GM12801 (cell line): ENCODE data around the gene AGPAT3.

Source experiments
- TF ChIP-seq, protein P1 (sequence below): IDR thresholded peaks from one replicate; pipeline ENCODE4 v1.5.1; 2011; ENCODE audit warnings: control low read depth; ENCODE audit not compliant: insufficient read length; ENCODE audit errors: extremely low read depth

The AGPAT3 gene

DNA sequence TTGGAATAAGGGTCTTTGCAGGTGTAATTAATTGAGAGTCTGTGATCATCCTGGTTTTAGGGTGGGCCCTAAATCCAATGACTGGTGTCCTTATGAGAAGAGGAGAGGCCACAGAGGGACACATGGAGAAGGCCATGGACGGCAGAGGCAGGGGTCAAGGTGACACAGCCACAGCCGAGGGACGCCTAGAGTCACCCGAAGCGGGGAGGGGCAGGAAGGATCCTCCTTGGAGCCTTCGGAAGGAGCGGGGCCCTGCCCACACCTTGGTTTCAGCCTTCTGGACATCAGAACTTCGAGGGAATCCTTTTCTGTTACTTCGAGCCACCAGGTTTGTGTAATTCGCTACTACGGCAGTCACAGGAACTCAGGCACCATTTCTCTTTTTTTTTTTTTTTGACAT lies 44.6 kb upstream of the AGPAT3 start:
- TF ChIP-seq, protein P1, sequence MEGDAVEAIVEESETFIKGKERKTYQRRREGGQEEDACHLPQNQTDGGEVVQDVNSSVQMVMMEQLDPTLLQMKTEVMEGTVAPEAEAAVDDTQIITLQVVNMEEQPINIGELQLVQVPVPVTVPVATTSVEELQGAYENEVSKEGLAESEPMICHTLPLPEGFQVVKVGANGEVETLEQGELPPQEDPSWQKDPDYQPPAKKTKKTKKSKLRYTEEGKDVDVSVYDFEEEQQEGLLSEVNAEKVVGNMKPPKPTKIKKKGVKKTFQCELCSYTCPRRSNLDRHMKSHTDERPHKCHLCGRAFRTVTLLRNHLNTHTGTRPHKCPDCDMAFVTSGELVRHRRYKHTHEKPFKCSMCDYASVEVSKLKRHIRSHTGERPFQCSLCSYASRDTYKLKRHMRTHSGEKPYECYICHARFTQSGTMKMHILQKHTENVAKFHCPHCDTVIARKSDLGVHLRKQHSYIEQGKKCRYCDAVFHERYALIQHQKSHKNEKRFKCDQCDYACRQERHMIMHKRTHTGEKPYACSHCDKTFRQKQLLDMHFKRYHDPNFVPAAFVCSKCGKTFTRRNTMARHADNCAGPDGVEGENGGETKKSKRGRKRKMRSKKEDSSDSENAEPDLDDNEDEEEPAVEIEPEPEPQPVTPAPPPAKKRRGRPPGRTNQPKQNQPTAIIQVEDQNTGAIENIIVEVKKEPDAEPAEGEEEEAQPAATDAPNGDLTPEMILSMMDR, result no peak

DNA sequence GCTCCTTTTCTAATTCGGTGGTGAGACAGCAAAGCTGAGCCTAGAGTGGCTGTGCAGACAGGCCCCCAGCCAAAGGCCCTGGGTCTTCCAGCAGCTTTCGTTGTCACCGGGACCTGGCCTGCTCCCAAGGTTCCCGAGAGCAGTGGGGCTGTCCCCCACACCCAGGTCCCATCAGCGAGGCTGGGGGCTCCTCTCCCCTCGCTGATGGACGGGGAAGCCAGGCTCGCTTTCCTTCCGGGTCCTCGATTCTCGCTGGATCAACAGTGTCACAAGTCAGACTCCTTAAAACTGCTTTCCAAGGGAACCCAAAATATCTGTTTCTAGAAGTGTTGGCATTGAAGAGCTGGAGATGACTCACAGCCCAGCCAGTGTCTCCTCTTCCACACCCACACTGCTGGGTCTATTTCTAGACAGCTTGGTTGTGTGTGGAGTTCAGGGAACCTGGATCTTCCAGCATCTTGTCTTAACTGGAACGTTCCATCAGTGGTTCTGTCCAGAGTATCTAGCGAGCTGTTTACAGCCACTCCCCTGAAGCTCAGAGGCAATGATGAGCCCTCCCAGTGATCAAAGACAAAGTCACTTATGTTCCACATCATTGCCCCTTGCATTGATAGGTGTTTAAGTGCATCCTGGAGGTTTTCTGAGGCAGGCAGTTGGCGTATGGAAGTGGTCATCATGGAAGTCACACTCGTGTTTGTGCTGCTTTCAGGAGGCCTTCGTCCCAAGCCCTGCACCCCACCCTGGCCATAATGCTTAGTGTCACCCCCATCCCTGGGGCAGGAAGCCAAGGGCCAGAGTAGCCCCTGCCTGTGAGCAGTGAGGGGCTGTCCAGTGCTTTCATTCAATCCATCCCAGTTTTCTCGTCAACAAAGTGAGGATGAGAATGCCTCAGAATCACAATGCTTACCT lies 40.4 kb upstream of the AGPAT3 start:
- TF ChIP-seq, protein P1, result no peak

DNA sequence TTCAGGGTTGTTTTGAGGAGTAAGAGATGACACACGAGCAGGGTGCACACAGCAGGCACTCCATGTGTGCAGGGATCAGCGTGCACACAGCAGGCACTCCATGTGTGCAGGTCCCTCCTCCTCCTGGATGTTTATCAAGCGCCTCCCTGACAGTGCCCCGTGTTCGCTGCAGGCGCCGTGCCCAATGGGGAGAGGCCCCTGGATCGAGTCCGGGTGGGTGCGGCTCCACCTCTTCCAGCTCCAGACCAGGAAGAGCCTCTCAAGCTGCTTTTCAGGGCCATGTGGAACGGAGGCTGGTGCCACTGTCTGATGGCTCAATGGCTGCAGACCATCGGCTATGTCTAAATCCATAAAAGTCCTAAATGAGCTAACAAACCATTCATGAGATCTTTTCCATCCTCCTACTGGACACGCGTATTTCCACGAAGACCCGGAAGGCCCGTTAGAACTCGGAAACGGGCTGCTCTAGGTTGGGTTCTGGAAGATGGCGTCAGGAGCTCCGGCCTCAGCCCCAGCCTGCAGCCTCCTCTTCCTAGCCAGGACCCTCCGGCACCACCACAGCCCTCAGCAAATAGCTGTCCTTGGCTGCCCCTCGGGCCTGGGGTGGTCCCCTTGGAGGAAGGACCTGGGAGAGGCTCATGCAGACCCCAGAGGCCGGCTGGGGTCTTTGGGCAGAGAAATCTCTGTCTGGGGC lies 39.6 kb upstream of the AGPAT3 start:
- TF ChIP-seq, protein P1, result no peak

DNA sequence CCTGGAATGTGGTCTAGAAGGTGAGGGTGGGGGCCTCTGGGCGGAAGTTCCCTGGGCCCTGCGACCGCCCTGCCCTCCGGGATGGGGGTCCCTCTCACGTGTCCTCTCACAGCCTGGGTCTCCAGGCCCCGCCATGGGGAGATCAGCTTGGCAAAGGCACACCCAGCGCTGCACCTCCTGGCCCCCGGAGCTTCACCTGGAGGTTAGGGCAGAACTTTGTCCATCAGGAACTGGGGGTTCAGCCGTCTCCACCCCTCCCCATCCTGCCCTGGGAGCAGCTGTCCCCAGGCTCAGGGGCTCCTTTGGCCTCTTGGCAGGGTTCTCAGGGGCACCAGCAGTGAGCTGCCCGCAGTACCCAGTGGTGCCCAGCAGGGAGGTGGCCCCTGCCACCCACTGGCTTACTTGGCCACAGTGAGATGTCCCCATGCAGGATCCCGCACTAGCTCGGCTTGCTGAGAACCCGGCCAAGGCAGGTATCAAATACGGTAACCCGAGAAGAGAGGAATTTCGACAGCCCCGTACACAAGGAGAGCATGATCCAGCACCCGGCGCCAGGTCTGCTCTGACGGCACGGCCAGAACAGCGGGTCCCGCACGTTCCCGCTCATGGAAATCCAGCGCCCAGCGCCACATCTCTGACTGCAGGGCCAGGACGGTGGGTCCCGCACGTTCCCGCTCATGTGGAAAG lies 38.9 kb upstream of the AGPAT3 start:
- TF ChIP-seq, protein P1, result no peak

DNA sequence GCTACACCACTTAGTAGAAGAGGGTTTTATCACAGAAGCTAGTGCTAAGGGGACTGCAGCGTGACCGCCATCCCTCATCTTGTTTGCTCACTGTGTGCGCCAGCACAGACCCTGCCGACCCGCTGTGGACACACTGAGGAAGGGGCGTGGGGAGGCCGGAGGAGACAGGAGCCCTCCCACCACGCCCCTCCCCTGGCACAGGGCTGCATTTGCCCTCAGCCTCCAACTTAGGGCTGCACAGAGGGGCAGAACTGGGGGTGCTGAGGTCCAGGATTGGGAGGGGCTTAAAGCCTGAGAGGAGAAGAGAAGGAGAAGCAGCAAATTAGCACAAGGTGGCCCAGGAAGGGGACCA lies 38.4 kb upstream of the AGPAT3 start:
- TF ChIP-seq, protein P1, result no peak

DNA sequence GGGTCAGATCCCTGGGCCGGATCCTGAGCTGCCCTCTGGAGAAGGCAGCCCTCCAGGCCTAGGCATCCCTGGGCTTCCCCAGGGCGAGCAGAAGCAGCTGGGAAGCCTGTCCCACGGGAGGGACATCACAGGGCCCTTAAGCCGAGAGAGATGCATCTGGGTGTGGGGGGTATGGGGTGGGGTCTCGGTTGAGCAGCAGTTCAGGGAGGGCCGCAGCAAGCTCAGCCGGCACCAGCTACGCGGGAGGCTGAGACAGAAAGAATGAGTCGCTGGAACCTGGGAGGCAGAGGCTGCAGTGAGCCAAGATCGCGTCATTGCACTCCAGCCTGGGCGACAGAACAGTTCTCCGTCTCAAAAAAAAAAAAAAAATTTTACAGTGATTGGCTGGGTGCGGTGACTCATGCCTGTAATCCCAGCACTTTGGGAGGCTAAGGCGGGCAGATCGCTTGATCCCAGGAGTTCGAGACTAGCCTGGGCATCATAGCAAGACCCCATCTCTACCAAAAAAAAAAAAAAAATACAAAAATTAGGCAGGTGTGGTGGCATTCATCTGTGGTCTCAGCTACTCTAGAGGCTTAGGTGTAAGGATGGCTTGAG lies 37.9 kb upstream of the AGPAT3 start:
- TF ChIP-seq, protein P1, result no peak

DNA sequence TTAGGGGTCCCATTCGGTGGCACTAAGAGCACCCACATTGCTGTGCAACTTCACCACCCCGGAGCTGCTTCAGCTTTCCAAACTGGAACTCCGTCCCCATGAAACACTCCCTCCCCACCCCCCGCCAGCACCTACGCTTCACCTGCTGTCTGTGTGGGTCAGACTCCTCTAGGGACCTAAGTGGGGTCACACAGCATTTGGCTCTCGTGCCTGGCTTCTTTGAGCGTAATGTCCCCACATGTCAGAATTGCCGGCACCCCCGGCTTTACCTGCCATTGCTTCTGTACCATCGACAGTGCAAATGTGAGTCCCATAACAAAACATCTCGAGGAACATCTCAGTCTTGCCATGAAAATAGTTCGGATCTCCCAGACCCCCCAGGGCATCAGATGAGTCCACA lies 35.9 kb upstream of the AGPAT3 start:
- TF ChIP-seq, protein P1, result no peak
